WERI-Rb-1 (cell line): Measurements from ENCODE around the gene ENTPD8.

Source experiments
- DNase-seq: peaks from one replicate; pipeline ENCODE4 v3.0.0-alpha.2; 2020
- H3K27ac ChIP-seq: fragments of 250-450 bp; sonication (Bioruptor Pico); 2 replicates; pipeline ENCODE4 v1.5.1; 2020; ENCODE audit warnings: mild to moderate bottlenecking, moderate library complexity
- H3K27me3 ChIP-seq: fragments of 250-450 bp; sonication (Bioruptor Pico); 2 replicates; pipeline ENCODE4 v1.5.1; 2021; ENCODE audit warnings: mild to moderate bottlenecking, low read depth, moderate library complexity; ENCODE audit not compliant: insufficient read depth, severe bottlenecking
- H3K36me3 ChIP-seq: fragments of 250-450 bp; sonication (Bioruptor Pico); 2 replicates; pipeline ENCODE4 v1.5.1; 2020; ENCODE audit warnings: mild to moderate bottlenecking, moderate library complexity
- H3K4me3 ChIP-seq: 2 replicates; pipeline ENCODE4 v1.5.1; 2011; ENCODE audit warnings: low read depth, mild to moderate bottlenecking, control low read depth, low read length
- H3K9me3 ChIP-seq: fragments of 250-450 bp; sonication (Bioruptor Pico); 2 replicates; pipeline ENCODE4 v1.5.1; 2021; ENCODE audit warnings: mild to moderate bottlenecking, moderate library complexity; ENCODE audit not compliant: severe bottlenecking
- CTCF ChIP-seq: IDR thresholded peaks from 2 replicates; pipeline ENCODE4 v1.5.1; 2011; ENCODE audit warnings: low read depth, mild to moderate bottlenecking, control low read depth, inconsistent platforms, low read length

The ENTPD8 gene

GRCh38 chr9:137434498-137435380, 6.4 kb downstream of the ENTPD8 start:
- no peak overlapping the region for H3K27ac ChIP-seq
- DNase-seq = no peak
- H3K27me3 ChIP-seq = no peaks in the 10 kb centered on the region
- TF ChIP-seq CTCF = no peak
- H3K9me3 ChIP-seq = no peaks in the 10 kb centered on the region
- H3K4me3 ChIP-seq = no peak overlapping the region
- no peaks in the 10 kb centered on the region for H3K36me3 ChIP-seq

GRCh38 chr9:137433916-137434431, 7.2 kb downstream of the ENTPD8 start:
- no peak for DNase-seq
- Histone ChIP-seq H3K36me3 (no peaks in the 10 kb centered on the region), H3K27ac (no peak overlapping the region), H3K9me3 (no peaks in the 10 kb centered on the region), H3K27me3 (no peaks in the 10 kb centered on the region), H3K4me3 (no peak overlapping the region)
- no peak for TF ChIP-seq CTCF

GRCh38 chr9:137433349-137433915, 7.7 kb downstream of the ENTPD8 start:
- DNase-seq = no peak
- no peaks in the 10 kb centered on the region for H3K36me3 ChIP-seq
- no peak for TF ChIP-seq CTCF
- no peaks in the 10 kb centered on the region for H3K9me3 ChIP-seq
- no peaks in the 10 kb centered on the region for H3K27me3 ChIP-seq
- H3K27ac ChIP-seq = no peak overlapping the region
- no peak overlapping the region for H3K4me3 ChIP-seq

- Histone ChIP-seq H3K27ac (no peak overlapping the region), H3K4me3 (no peak overlapping the region), H3K27me3 (no peaks in the 10 kb centered on the region), H3K36me3 (no peaks in the 10 kb centered on the region), H3K9me3 (no peaks in the 10 kb centered on the region)
- DNase-seq = no peak
- TF ChIP-seq CTCF = no peak
Observed at GRCh38 chr9:137432687-137433348, 8.3 kb downstream of the ENTPD8 start.

GRCh38 chr9:137431416-137431931, 9.7 kb downstream of the ENTPD8 start:
- Histone ChIP-seq H3K4me3 (no peak overlapping the region), H3K27me3 (no peaks in the 10 kb centered on the region), H3K9me3 (no peaks in the 10 kb centered on the region), H3K36me3 (no peaks in the 10 kb centered on the region), H3K27ac (no peak overlapping the region)
- no peak for TF ChIP-seq CTCF
- no peak for DNase-seq
